Measurements from ENCODE around the gene CDH26.

The CDH26 gene

GRCh38 chr20:59987135-59987534 is 28.9 kb downstream of the CDH26 start:
- DNase-seq = no peak

- DNase-seq = no peak
Measured at GRCh38 chr20:59988141-59988540, 29.9 kb downstream of the CDH26 start.

GRCh38 chr20:59992526-59993084 is 34.4 kb downstream of the CDH26 start:
- DNase-seq = no peak

GRCh38 chr20:59993736-59994430 is 35.7 kb downstream of the CDH26 start:
- DNase-seq = no peak

GRCh38 chr20:59994697-59995122 is 36.5 kb downstream of the CDH26 start:
- no peak for DNase-seq

- no peak for DNase-seq
Measured at GRCh38 chr20:59996108-59996507, 37.9 kb downstream of the CDH26 start.

GRCh38 chr20:59997896-59998295 is 39.7 kb downstream of the CDH26 start:
- DNase-seq = no peak

GRCh38 chr20:59999502-59999901 is 41.3 kb downstream of the CDH26 start:
- no peak for DNase-seq

- DNase-seq = peak; percentile 31 to 61
Measured at GRCh38 chr20:60000271-60001042, 42.2 kb downstream of the CDH26 start.

- DNase-seq = peak in 1 of 2 experiments; percentile 42
Measured at GRCh38 chr20:60001108-60001507, 42.9 kb downstream of the CDH26 start.

GRCh38 chr20:60003776-60004175 is 45.6 kb downstream of the CDH26 start:
- DNase-seq = no peak

GRCh38 chr20:60006261-60006660 is 48.0 kb downstream of the CDH26 start:
- DNase-seq = no peak

GRCh38 chr20:60007464-60007863 is 49.2 kb downstream of the CDH26 start:
- DNase-seq = no peak

- no peak for DNase-seq
Measured at GRCh38 chr20:60008130-60008808, 50.0 kb downstream of the CDH26 start.

- DNase-seq = no peak
Measured at GRCh38 chr20:60009318-60009717, 51.1 kb downstream of the CDH26 start.

GRCh38 chr20:60009826-60010616 is 51.8 kb downstream of the CDH26 start:
- no peak for DNase-seq

- DNase-seq = no peak
Measured at GRCh38 chr20:60010689-60011458, 52.7 kb downstream of the CDH26 start.

- no peak for DNase-seq
Measured at GRCh38 chr20:60011512-60012507, 53.6 kb downstream of the CDH26 start.

- no peak for DNase-seq
Measured at GRCh38 chr20:60013296-60014139, 55.3 kb downstream of the CDH26 start.

- DNase-seq = no peak
Measured at GRCh38 chr20:60016406-60016805, 58.2 kb downstream of the CDH26 start.
